DND-41 (cell line): ENCODE measurements around the gene GALR2.

Experiments
- ATAC-seq: fragments of 200-7000 bp; cut with Tn5 transposase; 3 replicates; pipeline ENCODE4 v1.9.1; 2021; ENCODE audit warnings: low read depth; ENCODE audit not compliant: insufficient read depth
- DNase-seq: peaks from one replicate; pipeline ENCODE4 v3.0.0-alpha.2; 2020
- H2AFZ ChIP-seq: 2 replicates; pipeline ENCODE4 v1.6.0; 2012; ENCODE audit warnings: low read depth, low read length
- H3K27ac ChIP-seq: 2 replicates; pipeline ENCODE4 v1.5.1; 2012; ENCODE audit warnings: low read length, inconsistent platforms
- H3K27me3 ChIP-seq: fragments of 200-600 bp; sonication (generic); 2 replicates; pipeline ENCODE4 v1.6.0; 2012; ENCODE audit warnings: low read length, mild to moderate bottlenecking, inconsistent platforms; ENCODE audit not compliant: insufficient read depth, poor library complexity
- H3K36me3 ChIP-seq: 2 replicates; pipeline ENCODE4 v1.5.1; 2012; ENCODE audit warnings: low read length, inconsistent platforms; ENCODE audit not compliant: insufficient read depth
- H3K4me1 ChIP-seq: 2 replicates; pipeline ENCODE4 v1.5.1; 2012; ENCODE audit warnings: mild to moderate bottlenecking, low read length; ENCODE audit not compliant: insufficient read depth
- H3K4me2 ChIP-seq: 2 replicates; pipeline ENCODE4 v1.6.0; 2012; ENCODE audit warnings: mild to moderate bottlenecking, moderate library complexity, low read length, inconsistent platforms; ENCODE audit not compliant: insufficient read depth
- H3K4me3 ChIP-seq, 2 experiments: fragments of 200-600 bp in 1 of 2; shearing (Covaris generic) in 1 of 2; 2 replicates each; pipeline ENCODE4 v1.5.1; 2012 to 2016; ENCODE audit warnings: inconsistent platforms in 2 of 2, low read length in 2 of 2, mild to moderate bottlenecking in 2 of 2, low read depth in 1 of 2, moderate library complexity in 1 of 2
- H3K79me2 ChIP-seq: 2 replicates; pipeline ENCODE4 v1.6.0; 2012; ENCODE audit warnings: low read length, inconsistent platforms; ENCODE audit not compliant: insufficient read depth
- H3K9ac ChIP-seq: 2 replicates; pipeline ENCODE4 v1.6.0; 2012; ENCODE audit warnings: low read depth, mild to moderate bottlenecking, inconsistent platforms, low read length, moderate library complexity
- H3K9me3 ChIP-seq: 2 replicates; pipeline ENCODE4 v1.5.1; 2012; ENCODE audit warnings: low read length, moderate library complexity, mild to moderate bottlenecking, inconsistent platforms; ENCODE audit not compliant: insufficient read depth, severe bottlenecking
- H4K20me1 ChIP-seq: 2 replicates; pipeline ENCODE4 v1.6.0; 2012; ENCODE audit warnings: low read length; ENCODE audit not compliant: insufficient read depth
- CTCF ChIP-seq: IDR thresholded peaks from 2 replicates; pipeline ENCODE4 v1.5.1; 2012; ENCODE audit warnings: borderline replicate concordance, low read length, moderate library complexity, mild to moderate bottlenecking; ENCODE audit not compliant: poor library complexity, severe bottlenecking; ENCODE audit errors: extremely low read depth
- EZH2 ChIP-seq: IDR thresholded peaks from 3 replicates; pipeline ENCODE4 v1.6.1; 2012; ENCODE audit warnings: borderline replicate concordance, low read depth, mild to moderate bottlenecking, moderate library complexity, low read length, inconsistent platforms; ENCODE audit not compliant: severe bottlenecking

GALR2 gene

DNA sequence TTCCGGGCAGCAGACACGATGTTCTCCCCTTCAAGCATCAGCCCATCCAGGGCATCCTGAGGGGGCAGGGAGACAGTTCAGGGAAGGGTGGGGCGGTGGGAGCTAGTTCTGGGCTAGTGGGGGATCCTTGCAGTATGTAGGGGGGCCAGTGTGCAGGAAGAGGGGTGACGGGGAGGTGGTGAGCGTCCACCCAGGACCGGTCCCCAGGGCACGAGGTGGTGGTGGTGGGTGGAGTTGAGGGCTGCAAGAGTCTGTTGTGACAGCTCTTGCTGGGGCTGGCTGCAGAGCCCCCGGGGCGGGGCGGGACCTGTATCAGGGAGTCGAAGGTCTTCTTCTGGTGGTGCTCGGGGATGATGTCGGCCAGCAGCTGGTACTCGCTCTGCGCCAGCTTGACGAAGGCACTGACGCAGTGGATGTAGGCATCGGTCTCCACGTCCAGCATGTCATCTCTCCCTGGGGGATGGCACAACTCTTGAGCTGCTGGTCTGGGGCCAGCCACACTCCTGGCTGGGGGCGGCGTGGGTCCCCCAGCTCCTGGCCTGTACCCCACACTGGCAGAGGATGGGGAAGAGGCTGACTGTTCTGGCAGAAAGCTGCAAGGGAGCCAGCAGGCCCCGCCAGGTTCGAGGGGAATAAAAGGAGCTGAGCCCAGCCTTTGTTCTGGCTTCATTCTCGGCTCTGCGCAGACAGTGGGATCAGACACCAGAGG is 14.4 kb downstream of the GALR2 start:
- Histone ChIP-seq H3K9ac (no peak overlapping the region), H3K4me2 (no peak overlapping the region), H3K9me3 (no peaks in the 10 kb centered on the region), H3K36me3 (peaks cover 96% of the 10 kb centered on the region), H3K79me2 (no peaks in the 10 kb centered on the region), H3K4me3 (no peak overlapping the region), H3K27ac (no peak overlapping the region), H4K20me1 (no peaks in the 10 kb centered on the region), H3K27me3 (no peaks in the 10 kb centered on the region), H3K4me1 (no peaks in the 10 kb centered on the region), H2AFZ (no peak overlapping the region)
- TF ChIP-seq CTCF (no peak), EZH2 (no peak)
- ATAC-seq (no peak), DNase-seq (no peak)

GRCh38 chr17:76089680-76090516 is 15.3 kb downstream of the GALR2 start:
- DNase-seq (no peak), ATAC-seq (no peak)
- no peak for TF ChIP-seq EZH2
- no peak for TF ChIP-seq CTCF
- Histone ChIP-seq H3K79me2 (no peaks in the 10 kb centered on the region), H3K4me3 (no peak overlapping the region), H3K4me2 (no peak overlapping the region), H3K4me1 (no peaks in the 10 kb centered on the region), H3K9ac (no peak overlapping the region), H4K20me1 (no peaks in the 10 kb centered on the region), H2AFZ (no peak overlapping the region), H3K27me3 (no peaks in the 10 kb centered on the region), H3K27ac (no peak overlapping the region), H3K36me3 (peaks cover 96% of the 10 kb centered on the region), H3K9me3 (no peaks in the 10 kb centered on the region)

DNA sequence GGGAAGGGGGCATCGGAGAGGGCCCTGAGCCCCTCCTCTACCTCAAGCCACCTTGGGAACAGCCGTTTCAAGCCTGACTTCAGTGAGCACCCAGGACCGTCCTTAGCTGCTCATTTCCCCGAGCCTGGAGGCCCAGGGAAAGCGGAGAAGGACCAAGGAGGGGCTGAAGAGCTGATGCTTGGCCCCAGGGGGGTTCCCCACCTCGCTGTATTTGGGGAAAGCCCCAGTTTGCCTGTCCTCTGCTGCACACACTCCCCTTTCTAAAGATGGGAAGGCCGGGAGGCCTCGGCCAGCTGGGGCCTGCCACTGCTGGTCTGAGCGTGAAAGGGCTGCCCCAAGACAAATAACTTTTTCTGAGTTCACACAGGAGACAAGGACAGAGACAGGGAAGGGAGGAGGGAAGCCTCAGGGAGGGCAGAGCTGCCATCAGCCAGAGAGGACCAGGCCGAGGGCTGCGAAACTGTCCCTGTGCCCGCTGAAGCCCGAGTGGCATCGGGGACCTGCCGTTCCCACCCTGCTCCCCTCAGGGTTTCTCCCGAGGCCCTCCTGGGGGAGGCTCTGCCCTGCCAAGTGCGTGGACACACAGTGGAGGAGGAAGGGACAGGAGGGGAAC is 16.0 kb downstream of the GALR2 start:
- ATAC-seq: no peak
- Histone ChIP-seq H2AFZ (no peak overlapping the region), H4K20me1 (no peaks in the 10 kb centered on the region), H3K36me3 (peaks cover 93% of the 10 kb centered on the region), H3K27ac (no peak overlapping the region), H3K4me2 (no peak overlapping the region), H3K4me1 (no peaks in the 10 kb centered on the region), H3K79me2 (no peaks in the 10 kb centered on the region), H3K9ac (no peak overlapping the region), H3K9me3 (no peaks in the 10 kb centered on the region), H3K27me3 (no peaks in the 10 kb centered on the region), H3K4me3 (no peak overlapping the region)
- no peak for DNase-seq
- no peak for TF ChIP-seq CTCF
- TF ChIP-seq EZH2: no peak
